GM12801 (cell line): ENCODE measurements around the gene RBBP6.

Source experiments
- TF ChIP-seq, protein P1 (sequence below): IDR thresholded peaks from one replicate; pipeline ENCODE4 v1.5.1; 2011; ENCODE audit warnings: control low read depth; ENCODE audit not compliant: insufficient read length; ENCODE audit errors: extremely low read depth

RBBP6 gene

DNA sequence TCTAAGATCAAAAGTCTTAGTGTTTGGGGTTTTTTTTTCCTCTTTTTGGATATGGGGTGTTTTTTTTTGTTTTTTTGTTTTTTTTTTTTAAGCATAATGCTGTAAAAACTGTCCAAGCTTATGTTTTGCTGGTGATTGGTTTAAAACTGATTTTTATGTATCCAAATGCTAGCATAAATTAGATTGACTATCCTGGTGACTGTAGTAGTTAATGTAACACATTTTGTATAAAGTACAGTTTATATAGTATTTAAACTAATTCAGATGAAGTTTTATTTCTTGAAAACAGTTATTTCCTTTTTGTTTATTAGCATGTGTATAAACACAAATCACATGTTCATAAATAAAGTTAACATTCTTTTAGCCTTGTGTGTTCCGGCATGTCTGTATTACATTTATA lies 10.9 kb downstream of the RBBP6 start:
- TF ChIP-seq, protein P1, sequence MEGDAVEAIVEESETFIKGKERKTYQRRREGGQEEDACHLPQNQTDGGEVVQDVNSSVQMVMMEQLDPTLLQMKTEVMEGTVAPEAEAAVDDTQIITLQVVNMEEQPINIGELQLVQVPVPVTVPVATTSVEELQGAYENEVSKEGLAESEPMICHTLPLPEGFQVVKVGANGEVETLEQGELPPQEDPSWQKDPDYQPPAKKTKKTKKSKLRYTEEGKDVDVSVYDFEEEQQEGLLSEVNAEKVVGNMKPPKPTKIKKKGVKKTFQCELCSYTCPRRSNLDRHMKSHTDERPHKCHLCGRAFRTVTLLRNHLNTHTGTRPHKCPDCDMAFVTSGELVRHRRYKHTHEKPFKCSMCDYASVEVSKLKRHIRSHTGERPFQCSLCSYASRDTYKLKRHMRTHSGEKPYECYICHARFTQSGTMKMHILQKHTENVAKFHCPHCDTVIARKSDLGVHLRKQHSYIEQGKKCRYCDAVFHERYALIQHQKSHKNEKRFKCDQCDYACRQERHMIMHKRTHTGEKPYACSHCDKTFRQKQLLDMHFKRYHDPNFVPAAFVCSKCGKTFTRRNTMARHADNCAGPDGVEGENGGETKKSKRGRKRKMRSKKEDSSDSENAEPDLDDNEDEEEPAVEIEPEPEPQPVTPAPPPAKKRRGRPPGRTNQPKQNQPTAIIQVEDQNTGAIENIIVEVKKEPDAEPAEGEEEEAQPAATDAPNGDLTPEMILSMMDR, result no peak

DNA sequence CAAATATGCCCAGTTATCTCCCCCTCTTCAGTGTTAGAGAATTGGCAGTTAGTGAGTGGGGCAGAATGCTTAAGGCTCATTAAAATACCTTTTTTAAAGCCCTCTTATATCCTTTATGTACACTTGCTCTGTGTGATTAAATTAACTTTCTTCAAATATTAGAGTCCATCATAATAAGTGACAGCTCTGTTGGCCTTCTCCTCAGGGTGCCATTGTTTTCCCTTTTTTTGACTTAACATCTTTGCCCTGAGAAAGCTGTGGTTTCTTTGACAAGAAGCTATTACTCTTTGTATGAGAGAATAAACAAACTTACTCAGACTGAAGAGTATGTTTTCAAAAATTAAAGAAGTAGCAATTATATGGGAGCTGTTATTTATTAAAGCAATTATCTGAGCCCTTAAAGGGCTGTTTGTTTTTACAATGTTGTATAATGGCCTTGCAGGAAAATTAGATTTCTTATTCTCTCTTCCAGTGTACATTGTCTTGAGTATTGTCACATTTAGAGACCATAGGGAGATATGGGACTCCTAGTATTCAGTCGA lies 13.4 kb downstream of the RBBP6 start:
- TF ChIP-seq, protein P1, result no peak

DNA sequence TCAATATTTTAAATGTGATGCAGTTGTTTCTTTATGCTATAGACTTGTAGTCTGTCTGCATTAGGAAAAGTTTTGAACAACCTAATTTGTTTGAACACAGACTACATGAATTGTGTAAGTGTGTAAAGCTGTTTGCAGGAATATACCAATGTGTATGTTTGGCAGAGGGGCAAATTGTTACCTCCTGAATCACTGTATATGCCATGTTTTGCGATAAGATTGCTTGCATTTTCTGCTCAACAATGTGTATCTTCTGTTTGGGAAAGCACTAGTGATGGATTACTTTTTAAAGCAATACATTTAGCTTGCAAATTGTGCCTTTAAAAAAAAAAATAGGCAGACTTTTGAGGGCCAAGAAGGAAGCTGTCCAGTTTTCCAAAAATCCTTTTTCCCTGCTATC lies 14.6 kb downstream of the RBBP6 start:
- TF ChIP-seq, protein P1, result no peak

DNA sequence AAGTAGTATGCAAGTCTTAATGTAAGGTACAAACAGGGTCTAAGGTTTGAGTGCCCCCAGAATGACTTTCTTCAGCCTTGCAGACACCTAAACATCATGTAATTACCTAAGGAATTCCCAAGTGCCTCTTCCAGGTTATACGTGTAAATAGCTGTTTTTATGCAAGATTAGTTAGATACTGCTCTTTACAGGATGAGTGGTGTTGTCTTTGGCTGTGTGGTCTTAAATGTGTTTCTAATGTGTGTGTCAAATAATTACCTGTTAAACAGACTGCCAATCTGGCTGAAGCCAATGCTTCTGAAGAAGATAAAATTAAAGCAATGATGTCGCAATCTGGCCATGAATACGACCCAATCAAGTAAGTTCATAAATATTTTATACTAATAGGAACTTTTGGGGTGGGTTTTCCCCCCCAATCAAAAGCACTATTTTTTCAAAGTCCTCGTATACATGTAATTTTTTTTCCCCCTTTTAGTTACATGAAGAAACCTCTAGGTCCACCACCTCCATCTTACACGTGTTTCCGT lies 16.0 kb downstream of the RBBP6 start:
- TF ChIP-seq, protein P1, result no peak

DNA sequence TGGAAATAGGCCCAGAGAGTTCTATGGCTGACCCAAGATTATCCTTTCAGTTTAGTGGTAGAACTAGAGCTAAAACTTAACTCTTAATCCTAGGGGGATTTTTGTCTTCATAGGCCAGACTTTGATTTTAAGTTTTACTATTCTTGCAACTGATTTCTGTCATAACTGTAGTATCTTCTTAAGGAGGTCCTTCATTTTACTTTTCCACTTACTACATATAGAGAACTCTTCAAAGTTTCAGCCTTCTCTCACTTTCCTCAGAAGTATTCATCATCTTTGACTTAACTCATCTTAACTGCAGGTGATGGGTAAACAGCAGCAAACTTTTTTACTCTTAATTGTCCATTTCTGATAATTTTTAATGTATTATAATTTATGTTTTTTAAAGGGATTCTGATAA lies 23.4 kb downstream of the RBBP6 start:
- TF ChIP-seq, protein P1, result no peak

DNA sequence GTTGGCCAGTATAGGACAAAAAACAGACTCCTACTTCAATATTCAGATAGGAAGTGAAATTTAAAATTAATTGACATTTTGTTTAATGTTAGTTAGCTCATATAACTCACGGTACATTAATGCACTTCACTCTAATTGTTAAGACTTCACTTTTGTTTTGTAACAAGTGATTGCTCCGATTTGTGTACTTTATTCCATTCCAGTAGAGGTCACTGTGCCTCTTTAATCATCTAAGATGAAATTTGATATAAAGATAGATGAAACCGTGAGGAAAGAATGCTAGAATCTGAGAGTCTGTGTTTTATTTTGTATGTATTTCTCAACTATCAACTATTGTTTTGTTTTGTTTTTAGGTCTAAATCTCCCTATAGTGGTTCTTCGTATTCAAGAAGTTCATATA lies 29.0 kb downstream of the RBBP6 start:
- TF ChIP-seq, protein P1, result no peak

DNA sequence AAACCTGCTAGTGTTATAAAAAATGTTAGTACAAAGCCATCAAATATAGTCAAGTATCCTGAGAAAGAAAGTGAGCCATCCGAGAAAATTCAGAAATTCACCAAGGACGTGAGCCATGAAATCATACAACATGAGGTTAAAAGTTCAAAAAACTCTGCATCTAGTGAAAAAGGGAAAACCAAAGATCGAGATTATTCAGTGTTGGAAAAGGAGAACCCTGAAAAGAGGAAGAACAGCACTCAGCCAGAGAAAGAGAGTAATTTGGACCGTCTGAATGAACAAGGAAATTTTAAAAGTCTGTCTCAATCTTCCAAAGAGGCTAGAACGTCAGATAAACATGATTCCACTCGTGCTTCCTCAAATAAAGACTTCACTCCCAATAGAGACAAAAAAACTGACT lies 31.7 kb downstream of the RBBP6 start:
- TF ChIP-seq, protein P1, result no peak
